ENCODE results near the gene SPDYC.

GRCh38 chr11:65182258-65183170, 12.5 kb downstream of the SPDYC start:
- TF ChIP-seq CTCF (IDR thresholded peaks at IDR 0.05) (no peak), POLR2A (IDR thresholded peaks at IDR 0.05) (no peak), POLR2AphosphoS5 (IDR thresholded peaks at IDR 0.05) (no peak)

Data from breast epithelium (tissue), 3 donors.